D721Med (cell line): ENCODE measurements around the gene TIMM13.

Experiments used
- DNase-seq: peaks from one replicate; pipeline ENCODE4 v3.0.0; 2011; ENCODE audit warnings: low spot score; ENCODE audit not compliant: insufficient read length
- FAIRE-seq: peaks from 2 replicates; lab custom pipeline; 2011; peaks lifted over from hg19 to GRCh38; lab: Jason Lieb, UNC
- CTCF ChIP-seq: IDR thresholded peaks from 2 replicates; pipeline ENCODE4 v1.5.1; 2012; ENCODE audit warnings: mild to moderate bottlenecking, control low read depth; ENCODE audit not compliant: insufficient read depth; ENCODE audit errors: missing control alignments

TIMM13 gene

GRCh38 chr19:2433854-2434253 is 6.5 kb upstream of the TIMM13 start:
- TF ChIP-seq CTCF, result no peak
- FAIRE-seq (no peak), DNase-seq (no peak)

GRCh38 chr19:2432131-2432848 is 4.9 kb upstream of the TIMM13 start:
- FAIRE-seq (no peak), DNase-seq (no peak)
- no peak for TF ChIP-seq CTCF

GRCh38 chr19:2431318-2432055 is 4.1 kb upstream of the TIMM13 start:
- FAIRE-seq, result no peak
- DNase-seq, result no peak
- TF ChIP-seq CTCF, result no peak

- TF ChIP-seq CTCF, result no peak
- FAIRE-seq (no peak), DNase-seq (no peak)
Measured at GRCh38 chr19:2429917-2430535, 2.6 kb upstream of the TIMM13 start.

GRCh38 chr19:2428756-2429711 is 1.6 kb upstream of the TIMM13 start:
- no peak for TF ChIP-seq CTCF
- FAIRE-seq (no peak), DNase-seq (no peak)

- no peak for DNase-seq
- FAIRE-seq, result no peak
- TF ChIP-seq CTCF, result no peak
Measured at GRCh38 chr19:2428321-2428690, 920 bp upstream of the TIMM13 start.
